ENCODE results near the gene NRIP3.
"Not testable (repeated sequence)": the region's sequence is repeated elsewhere in the genome, so short reads cannot be mapped to it uniquely, and the experiment has no call there.

Gene NRIP3

GRCh38 chr11:8983552-8983951 lies 20.2 kb downstream of the NRIP3 start:
- H3K4me3 ChIP-seq (ENCODE audit: low read depth, low read length), result no peak overlapping the region
- TF ChIP-seq, protein P1, sequence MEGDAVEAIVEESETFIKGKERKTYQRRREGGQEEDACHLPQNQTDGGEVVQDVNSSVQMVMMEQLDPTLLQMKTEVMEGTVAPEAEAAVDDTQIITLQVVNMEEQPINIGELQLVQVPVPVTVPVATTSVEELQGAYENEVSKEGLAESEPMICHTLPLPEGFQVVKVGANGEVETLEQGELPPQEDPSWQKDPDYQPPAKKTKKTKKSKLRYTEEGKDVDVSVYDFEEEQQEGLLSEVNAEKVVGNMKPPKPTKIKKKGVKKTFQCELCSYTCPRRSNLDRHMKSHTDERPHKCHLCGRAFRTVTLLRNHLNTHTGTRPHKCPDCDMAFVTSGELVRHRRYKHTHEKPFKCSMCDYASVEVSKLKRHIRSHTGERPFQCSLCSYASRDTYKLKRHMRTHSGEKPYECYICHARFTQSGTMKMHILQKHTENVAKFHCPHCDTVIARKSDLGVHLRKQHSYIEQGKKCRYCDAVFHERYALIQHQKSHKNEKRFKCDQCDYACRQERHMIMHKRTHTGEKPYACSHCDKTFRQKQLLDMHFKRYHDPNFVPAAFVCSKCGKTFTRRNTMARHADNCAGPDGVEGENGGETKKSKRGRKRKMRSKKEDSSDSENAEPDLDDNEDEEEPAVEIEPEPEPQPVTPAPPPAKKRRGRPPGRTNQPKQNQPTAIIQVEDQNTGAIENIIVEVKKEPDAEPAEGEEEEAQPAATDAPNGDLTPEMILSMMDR (IDR thresholded peaks at IDR 0.05; ENCODE audit: low read depth, low read length), result no peak
- TF ChIP-seq MAX (IDR thresholded peaks at IDR 0.05; ENCODE audit: low read depth, low read length) (no peak), POLR2A (IDR thresholded peaks at IDR 0.05; ENCODE audit: extremely low read depth, insufficient read length) (no peak), MYC (IDR thresholded peaks at IDR 0.05; ENCODE audit: low read depth, low read length) (no peak)

DNA sequence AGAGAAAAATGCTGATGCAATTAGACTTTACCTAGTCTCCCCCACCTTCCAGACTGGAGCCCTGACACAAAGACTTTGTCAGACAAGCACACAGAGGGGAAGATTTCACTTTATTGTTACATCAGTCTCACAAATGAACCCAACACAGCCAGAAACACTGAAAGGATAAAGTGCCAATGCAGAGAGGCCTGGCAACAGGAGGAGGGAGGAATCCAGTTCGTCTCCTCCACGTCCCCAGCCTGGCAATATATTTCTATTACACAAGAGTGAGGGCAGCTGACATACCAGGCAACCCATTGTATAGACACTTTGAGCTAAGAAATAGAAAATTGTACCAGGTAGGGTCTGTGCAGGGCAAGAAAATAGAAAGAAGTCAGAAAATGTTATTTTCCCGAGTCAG lies 23.3 kb downstream of the NRIP3 start:
- H3K4me3 ChIP-seq (ENCODE audit: low read depth, low read length), result no peak overlapping the region
- TF ChIP-seq MYC (IDR thresholded peaks at IDR 0.05; ENCODE audit: low read depth, low read length) (no peak), MAX (IDR thresholded peaks at IDR 0.05; ENCODE audit: low read depth, low read length) (no peak), POLR2A (IDR thresholded peaks at IDR 0.05; ENCODE audit: extremely low read depth, insufficient read length) (no peak)
- TF ChIP-seq, protein P1 (IDR thresholded peaks at IDR 0.05; ENCODE audit: low read depth, low read length), result no peak
- DNase-seq (ENCODE audit: low read depth), result no peak

More at GRCh38 chr11:8983552-8983951, 20.2 kb downstream of the NRIP3 start:
- DNase-seq (ENCODE audit: low read depth), result no peak

- H3K4me3 ChIP-seq (ENCODE audit: low read depth, low read length); DNase-seq (ENCODE audit: low read depth): not testable (repeated sequence)
Observed at GRCh38 chr11:8979365-8979764, 24.4 kb downstream of the NRIP3 start.

DNA sequence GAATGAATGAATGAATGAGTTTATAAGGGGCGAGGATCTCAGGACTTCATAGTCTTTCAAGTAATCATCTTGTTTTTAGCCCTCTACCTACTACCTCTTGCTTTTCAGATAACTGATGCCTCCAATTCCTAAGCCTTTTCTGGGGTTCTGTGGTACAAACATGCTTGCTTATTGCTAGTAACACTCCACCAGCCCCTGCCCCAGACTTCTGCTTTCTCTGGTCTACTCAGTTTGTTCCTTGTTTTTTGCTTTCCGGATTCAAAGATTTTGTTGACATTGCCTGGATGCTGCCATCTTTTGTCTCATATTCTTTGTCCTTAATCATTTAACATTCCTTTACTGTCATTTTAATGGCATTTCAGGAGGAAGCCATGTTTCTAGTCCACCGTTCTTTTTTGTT lies 30.7 kb downstream of the NRIP3 start:
- TF ChIP-seq MAX (IDR thresholded peaks at IDR 0.05; ENCODE audit: low read depth, low read length) (no peak), MYC (IDR thresholded peaks at IDR 0.05; ENCODE audit: low read depth, low read length) (no peak), POLR2A (IDR thresholded peaks at IDR 0.05; ENCODE audit: extremely low read depth, insufficient read length) (no peak)
- TF ChIP-seq, protein P1 (IDR thresholded peaks at IDR 0.05; ENCODE audit: low read depth, low read length), result no peak
- DNase-seq (ENCODE audit: low read depth), result no peak
- no peak overlapping the region for H3K4me3 ChIP-seq (ENCODE audit: low read depth, low read length)

GRCh38 chr11:8971924-8972316 lies 31.9 kb downstream of the NRIP3 start:
- no peak overlapping the region for H3K4me3 ChIP-seq (ENCODE audit: low read depth, low read length)
- no peak for DNase-seq (ENCODE audit: low read depth)
- TF ChIP-seq, protein P1 (IDR thresholded peaks at IDR 0.05; ENCODE audit: low read depth, low read length), result no peak
- no peak for TF ChIP-seq POLR2A (IDR thresholded peaks at IDR 0.05; ENCODE audit: extremely low read depth, insufficient read length)
- no peak for TF ChIP-seq MYC (IDR thresholded peaks at IDR 0.05; ENCODE audit: low read depth, low read length)
- TF ChIP-seq MAX (IDR thresholded peaks at IDR 0.05; ENCODE audit: low read depth, low read length), result no peak

DNA sequence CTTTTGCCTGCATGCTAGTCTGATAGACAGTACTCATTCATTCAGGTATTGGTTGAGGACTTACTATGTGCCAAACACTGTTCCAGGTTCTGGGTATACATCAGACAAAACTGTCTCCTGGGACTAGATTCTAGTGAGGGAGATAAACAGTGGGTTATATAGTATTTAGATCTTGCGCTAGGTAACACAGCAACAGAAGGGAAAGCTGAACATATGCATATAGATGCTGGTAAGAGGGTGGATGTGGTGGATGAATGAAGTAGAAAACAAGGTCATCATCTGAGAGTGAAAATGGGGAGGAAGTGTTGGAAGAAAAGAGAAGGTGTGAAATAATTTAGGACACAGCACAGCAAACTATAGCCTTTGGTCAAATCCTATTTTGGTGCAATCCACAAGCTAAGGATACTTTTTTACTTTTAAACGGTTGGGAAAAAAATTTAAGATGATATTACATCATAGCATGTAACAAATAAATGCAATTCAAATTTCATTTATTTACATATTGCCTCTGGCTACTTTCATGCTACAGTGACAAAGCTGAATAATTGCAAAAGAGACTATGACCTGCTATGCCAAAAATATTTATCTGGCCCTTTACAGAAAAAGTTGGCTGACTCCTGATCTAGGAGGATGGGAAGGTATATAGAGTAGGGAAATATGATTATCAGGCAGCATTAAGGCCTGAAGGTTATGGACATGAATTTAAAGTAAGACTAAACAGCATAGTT lies 32.4 kb downstream of the NRIP3 start:
- DNase-seq (ENCODE audit: low read depth), result no peak
- no peak for TF ChIP-seq MAX (IDR thresholded peaks at IDR 0.05; ENCODE audit: low read depth, low read length)
- TF ChIP-seq MYC (IDR thresholded peaks at IDR 0.05; ENCODE audit: low read depth, low read length), result no peak
- TF ChIP-seq POLR2A (IDR thresholded peaks at IDR 0.05; ENCODE audit: extremely low read depth, insufficient read length), result no peak
- TF ChIP-seq, protein P1 (IDR thresholded peaks at IDR 0.05; ENCODE audit: low read depth, low read length), result no peak
- H3K4me3 ChIP-seq (ENCODE audit: low read depth, low read length), result no peak overlapping the region

Measured in NB4 (cell line).